ENCODE measurements around the gene TENM3.

TENM3 gene

GRCh38 chr4:182564724-182565369 lies 321.6 kb downstream of the TENM3 start:
- no peak for DNase-seq (ENCODE audit: low spot score)

DNA sequence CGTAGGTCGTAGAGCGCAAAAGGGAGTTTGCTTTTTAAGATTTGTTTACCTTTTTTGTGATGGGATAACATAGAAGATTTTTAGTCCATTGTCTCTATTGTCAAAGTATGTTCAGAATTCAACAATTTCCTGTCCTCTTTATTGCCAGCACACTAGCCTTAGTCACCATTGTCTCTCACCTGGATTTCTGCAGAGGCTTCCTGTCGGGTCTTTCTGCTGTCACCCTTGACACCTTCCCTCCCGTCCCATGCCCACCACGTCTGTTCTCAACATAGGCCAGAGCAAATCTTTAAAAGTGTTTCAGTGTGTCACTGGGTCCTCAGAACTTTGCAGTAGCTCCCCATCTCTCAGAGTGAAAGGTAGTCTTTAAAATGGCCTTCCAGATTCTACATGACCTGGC lies 323.9 kb downstream of the TENM3 start:
- no peak for DNase-seq (ENCODE audit: low spot score)

DNA sequence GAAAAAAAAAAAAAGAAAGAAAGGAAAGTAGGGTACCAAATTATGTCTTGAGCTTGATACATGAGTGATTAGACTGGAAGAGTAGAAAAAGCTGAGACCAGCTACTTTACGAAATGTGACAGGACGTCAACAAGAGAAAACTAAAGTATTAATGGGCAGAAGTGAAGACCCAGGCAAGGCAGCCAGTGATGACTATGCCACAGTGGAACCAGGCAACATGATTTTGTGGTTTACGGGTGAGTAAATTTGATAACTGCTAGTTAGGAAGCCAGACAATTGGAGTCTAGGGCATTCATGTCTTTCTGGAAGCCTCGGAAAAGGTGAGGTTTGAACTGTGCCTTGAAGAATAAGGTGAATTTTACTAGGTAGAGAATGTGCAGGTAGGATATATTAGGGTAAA lies 326.4 kb downstream of the TENM3 start:
- no peak for DNase-seq (ENCODE audit: low spot score)

DNA sequence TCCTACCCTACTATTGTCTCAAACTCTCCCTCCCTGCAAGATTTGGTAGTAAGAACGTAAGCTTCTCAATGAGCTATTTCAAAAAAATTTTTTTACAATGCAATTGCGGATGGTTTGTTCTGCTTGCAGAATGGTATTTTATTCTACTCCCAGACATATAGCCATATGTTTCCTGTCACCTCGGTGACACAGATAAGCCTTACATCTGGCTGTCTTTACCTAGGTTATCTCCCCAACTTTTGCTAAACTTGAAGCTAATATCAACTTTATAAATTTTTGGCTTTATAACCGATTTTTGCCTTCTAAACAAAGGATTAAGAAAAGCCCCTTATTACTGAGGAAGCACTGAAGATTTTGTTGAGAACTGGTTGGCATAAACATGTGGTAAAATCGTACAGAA lies 331.5 kb downstream of the TENM3 start:
- DNase-seq (ENCODE audit: low spot score), result no peak

GRCh38 chr4:182575225-182575624 lies 332.0 kb downstream of the TENM3 start:
- DNase-seq (ENCODE audit: low spot score), result no peak

DNA sequence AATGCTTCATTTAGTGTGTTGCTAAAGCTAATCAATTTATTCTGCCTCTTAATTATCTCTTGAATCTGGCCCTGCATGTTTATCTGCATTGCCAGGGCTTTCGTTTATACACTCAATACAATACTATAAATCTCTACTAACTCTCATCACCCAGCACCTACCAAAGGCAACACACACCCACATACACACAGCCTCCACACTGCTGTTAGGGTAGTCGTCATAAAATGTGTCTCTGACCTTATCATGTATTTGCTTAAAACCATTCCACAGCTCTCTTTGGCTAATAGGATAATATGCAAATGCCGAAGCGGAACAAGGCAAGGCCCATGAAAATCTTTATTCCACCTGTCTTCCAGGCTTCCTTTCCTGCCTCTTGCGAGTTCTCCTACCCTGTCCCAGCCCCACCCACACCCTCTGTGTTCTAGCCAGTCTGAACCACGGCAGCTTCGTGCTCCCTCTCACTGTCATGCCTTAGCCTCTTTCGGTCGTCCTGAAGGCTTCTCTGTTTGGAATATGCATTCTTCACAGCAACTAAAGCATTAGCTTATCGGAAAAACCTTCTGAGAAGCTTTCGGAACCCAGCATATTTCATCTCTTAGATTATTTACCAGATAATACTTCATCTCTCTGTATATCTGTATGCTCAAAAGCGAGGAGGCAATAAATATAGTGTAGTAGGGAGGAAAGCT lies 333.5 kb downstream of the TENM3 start:
- no peak for DNase-seq (ENCODE audit: low spot score)

DNA sequence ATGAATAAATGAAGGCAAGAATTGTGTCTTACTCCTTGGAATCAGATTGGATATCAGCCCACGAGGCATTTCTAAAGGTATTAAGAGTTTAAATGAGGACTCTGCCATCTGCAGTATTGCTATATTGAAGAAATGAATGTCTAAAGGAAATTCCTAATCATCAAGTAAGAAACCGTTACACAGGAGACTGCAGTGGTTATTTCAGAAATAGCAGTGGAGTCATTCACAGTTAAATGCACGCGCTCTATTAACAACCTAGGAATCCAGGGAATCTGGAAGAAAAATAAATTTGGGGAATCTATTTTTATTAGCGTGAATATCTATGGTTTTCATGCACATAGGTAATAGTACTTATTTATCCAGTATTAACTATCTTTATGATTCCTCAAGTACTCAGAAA lies 334.2 kb downstream of the TENM3 start:
- DNase-seq (ENCODE audit: low spot score), result no peak

GRCh38 chr4:182578402-182578801 lies 335.2 kb downstream of the TENM3 start:
- no peak for DNase-seq (ENCODE audit: low spot score)

GRCh38 chr4:182582245-182582644 lies 339.0 kb downstream of the TENM3 start:
- no peak for DNase-seq (ENCODE audit: low spot score)

DNA sequence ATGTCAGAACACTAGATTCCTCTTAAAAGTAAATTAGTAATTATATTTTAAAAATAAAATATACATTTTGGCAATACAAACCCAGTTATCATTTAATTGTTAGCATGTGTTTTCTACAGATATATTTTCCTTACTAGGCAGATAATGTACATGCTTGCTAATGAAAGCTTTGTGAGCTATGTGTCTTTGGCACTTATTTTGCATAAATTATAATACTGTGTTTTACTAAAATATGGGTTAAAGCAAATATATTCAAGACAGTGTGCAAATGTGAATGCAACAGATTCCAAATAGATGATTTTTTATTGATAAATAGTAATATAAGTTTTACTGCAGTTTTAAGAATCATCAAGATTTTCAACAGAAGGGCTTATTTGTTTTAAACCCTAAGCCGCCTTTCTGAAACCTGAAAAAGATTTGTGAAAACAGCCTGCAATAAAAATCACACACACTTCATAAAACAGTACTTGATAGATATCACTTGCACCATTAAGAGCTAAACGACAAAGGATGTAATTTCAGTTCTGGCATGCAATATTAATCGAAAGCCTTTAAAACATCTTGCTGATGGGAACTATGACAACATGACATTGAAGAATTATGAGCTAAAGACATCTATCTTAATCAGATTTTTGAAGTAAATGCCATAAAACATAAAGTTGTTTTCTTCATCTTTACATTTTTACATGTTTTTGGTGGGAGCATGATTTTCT lies 340.7 kb downstream of the TENM3 start:
- no peak for DNase-seq (ENCODE audit: low spot score)

DNA sequence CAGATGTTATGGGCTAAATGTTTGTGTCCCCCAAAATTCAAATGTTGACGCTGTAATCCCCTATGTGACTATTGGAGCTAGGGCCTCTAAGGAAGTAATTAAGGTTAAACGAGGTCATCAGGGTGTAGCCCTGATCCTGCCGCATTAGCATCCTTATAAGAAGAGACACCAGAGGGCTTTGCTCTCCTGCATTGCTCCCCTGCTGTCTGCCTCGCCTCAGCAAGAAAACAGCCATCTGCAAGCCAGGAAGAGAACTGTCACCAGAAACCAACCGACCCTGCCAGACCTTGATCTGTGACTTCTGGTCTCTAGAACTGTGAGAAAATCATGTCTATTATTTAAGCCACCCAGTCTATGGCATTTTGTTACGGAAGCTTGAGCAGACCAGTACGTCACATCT lies 342.1 kb downstream of the TENM3 start:
- DNase-seq (ENCODE audit: low spot score), result no peak

GRCh38 chr4:182589100-182589499 lies 345.9 kb downstream of the TENM3 start:
- no peak for DNase-seq (ENCODE audit: low spot score)

GRCh38 chr4:182593402-182593801 lies 350.2 kb downstream of the TENM3 start:
- DNase-seq (ENCODE audit: low spot score), result no peak

- no peak for DNase-seq (ENCODE audit: low spot score)
These were observed 350.7 kb downstream of the TENM3 start for GRCh38 chr4:182593864-182594263.

DNA sequence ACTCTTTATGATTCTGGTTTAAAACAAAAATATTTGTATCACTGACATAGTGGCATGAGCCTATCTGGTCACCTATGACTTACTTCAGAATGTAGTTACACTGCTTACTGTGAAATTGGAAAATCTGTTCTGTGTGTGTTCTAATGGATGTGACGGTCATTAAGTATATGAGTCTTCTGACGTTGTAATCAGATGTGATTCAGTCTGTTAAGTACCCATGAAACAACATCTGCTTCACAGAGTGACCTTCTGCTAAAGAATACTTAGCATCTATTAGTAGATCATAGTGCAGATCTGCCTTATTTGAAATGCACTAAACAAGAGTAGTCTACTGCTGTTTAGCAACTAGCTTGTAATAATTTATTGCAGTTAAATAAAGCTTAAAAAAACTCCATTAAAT lies 356.9 kb downstream of the TENM3 start:
- DNase-seq (ENCODE audit: low spot score), result no peak

- no peak for DNase-seq (ENCODE audit: low spot score)
These were observed 357.7 kb downstream of the TENM3 start for GRCh38 chr4:182600856-182601255.

DNA sequence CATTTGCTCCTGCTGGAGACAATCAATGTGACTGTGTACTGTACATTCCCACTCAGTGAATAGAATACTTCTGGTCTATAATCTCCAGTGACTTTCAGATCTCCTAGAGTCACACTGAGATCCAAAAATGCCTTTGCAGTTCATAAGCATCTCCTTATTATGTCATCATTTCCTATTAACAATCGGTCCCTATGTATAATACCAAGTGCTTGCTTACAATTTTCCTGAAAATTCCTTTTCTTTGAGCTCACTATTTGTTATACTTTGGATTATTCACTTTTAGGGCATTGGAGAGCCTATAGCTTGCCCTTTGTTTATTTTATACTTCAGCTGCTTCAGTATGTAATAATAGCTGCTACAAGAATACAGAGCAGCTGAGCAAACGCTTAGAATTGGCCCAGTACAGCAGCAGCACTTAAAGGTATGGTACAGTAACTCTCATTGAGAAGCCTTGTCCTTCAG lies 361.0 kb downstream of the TENM3 start:
- no peak for DNase-seq (ENCODE audit: low spot score)

- no peak for DNase-seq (ENCODE audit: low spot score)
These were observed 361.8 kb downstream of the TENM3 start for GRCh38 chr4:182604953-182605352.

DNA sequence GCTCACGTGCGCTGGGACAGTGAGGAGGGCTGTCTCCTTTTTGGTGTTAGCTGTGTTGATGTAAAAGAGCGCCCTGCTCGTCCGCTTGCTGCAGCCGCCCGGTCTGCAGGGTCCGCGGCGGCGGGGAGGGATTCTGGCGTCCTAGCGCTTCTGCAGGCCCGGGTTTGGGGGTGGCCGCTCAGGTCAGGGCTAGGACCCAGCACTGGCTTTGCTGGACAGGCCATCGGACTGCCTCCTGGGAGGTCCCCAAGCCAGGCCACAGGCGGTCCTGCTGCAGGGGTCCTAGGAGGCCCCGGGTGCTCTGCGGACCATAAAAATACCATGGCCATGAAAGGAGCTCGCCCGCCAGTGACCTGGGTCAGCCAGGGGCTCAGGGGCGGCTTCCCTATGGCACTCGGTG lies 365.3 kb downstream of the TENM3 start:
- DNase-seq (ENCODE audit: low spot score), result no peak

DNA sequence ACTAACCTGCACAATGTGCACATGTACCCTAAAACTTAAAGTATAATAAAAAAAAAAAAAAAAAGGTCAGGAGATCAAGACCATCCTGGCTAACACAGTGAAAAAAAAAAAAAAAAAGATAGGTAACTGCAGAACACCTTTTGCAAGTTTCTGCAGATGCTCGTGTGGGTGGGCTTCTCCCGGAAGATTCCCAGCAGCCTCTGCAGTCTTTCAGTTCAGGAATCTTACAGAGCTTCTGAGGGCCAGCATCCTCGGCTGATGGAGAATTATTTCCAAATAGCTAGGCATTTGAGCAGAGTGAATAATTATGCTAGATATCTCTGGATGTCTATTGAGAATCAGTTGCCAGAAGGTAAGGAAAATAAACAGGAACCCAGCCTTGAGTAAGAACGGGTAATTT lies 373.3 kb downstream of the TENM3 start:
- DNase-seq (ENCODE audit: low spot score), result no peak

DNA sequence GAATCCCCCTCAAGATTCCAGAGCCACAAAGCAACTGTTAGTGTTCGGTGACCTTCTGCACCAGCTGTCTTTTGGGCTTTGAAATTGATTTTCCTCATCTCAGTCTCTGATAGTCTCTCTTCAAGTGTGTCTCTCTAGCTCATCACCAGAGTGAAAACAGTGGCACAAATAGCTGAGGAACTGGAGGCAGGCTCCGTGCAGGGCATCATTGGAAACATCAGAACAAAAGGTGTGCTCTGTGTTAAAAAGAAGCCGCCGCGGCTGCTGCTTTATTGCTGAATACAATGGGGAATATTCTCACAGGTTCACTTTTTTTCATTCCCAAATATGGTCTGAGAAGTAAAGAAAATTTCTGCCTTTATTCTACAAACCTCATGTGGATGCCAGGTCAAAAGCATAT lies 376.5 kb downstream of the TENM3 start:
- DNase-seq (ENCODE audit: low spot score), result no peak

GRCh38 chr4:182620111-182620980 lies 377.1 kb downstream of the TENM3 start:
- DNase-seq (ENCODE audit: low spot score), result no peak

Measured in NAMALWA (cell line).